ENCODE data around the gene CADPS2.

CADPS2 gene

GRCh38 chr7:122520971-122521555 is 365.2 kb downstream of the CADPS2 start:
- H3K9me3 ChIP-seq (ENCODE audit: low read length), result no peaks in the 10 kb centered on the region
- no peak overlapping the region for H3K4me3 ChIP-seq (ENCODE audit: low read depth, low read length, poor library complexity, severe bottlenecking)
- H3K9me2 ChIP-seq (ENCODE audit: low read depth, low read length), result no peaks in the 10 kb centered on the region
- H3K36me3 ChIP-seq (ENCODE audit: insufficient read depth, low read length), result no peaks in the 10 kb centered on the region
- no peaks in the 10 kb centered on the region for H3K79me2 ChIP-seq (ENCODE audit: insufficient read depth, low read length)
- no peaks in the 10 kb centered on the region for H3K4me1 ChIP-seq (ENCODE audit: insufficient read depth, low read length, severe bottlenecking)
- H3K4me2 ChIP-seq (ENCODE audit: low read length), result no peak overlapping the region
- no peaks in the 10 kb centered on the region for H3F3A ChIP-seq (ENCODE audit: insufficient read depth, low read length)
- no peaks in the 10 kb centered on the region for H4K20me1 ChIP-seq (ENCODE audit: insufficient read depth, low read length)
- TF ChIP-seq CTCF (IDR thresholded peaks at IDR 0.05; ENCODE audit: low read length) (no peak), EZH2 (IDR thresholded peaks at IDR 0.05; ENCODE audit: borderline replicate concordance, low read length) (no peak)
- H3K27ac ChIP-seq (ENCODE audit: low read depth, low read length, poor library complexity, severe bottlenecking), result no peak overlapping the region
- H3K9ac ChIP-seq (ENCODE audit: low read length), result no peak overlapping the region
- H2AFZ ChIP-seq (ENCODE audit: low read length), result no peak overlapping the region
- no peaks in the 10 kb centered on the region; the same call in 1 of the 2 replicates for H3K27me3 ChIP-seq (ENCODE audit: insufficient read depth, low read length)

GRCh38 chr7:122518488-122518887 is 367.8 kb downstream of the CADPS2 start:
- Histone ChIP-seq H3K9me2 (ENCODE audit: low read depth, low read length) (no peaks in the 10 kb centered on the region), H4K20me1 (ENCODE audit: insufficient read depth, low read length) (no peaks in the 10 kb centered on the region), H3K9me3 (ENCODE audit: low read length) (no peaks in the 10 kb centered on the region), H3K79me2 (ENCODE audit: insufficient read depth, low read length) (no peaks in the 10 kb centered on the region), H3K4me2 (ENCODE audit: low read length) (no peak overlapping the region), H3F3A (ENCODE audit: insufficient read depth, low read length) (no peaks in the 10 kb centered on the region), H3K27me3 (ENCODE audit: insufficient read depth, low read length) (no peaks in the 10 kb centered on the region), H3K27ac (ENCODE audit: low read depth, low read length, poor library complexity, severe bottlenecking) (no peak overlapping the region), H3K36me3 (ENCODE audit: insufficient read depth, low read length) (no peaks in the 10 kb centered on the region), H3K9ac (ENCODE audit: low read length) (no peak overlapping the region), H3K4me3 (ENCODE audit: low read depth, low read length, poor library complexity, severe bottlenecking) (no peak overlapping the region), H3K4me1 (ENCODE audit: insufficient read depth, low read length, severe bottlenecking) (no peaks in the 10 kb centered on the region), H2AFZ (ENCODE audit: low read length) (no peak overlapping the region)
- TF ChIP-seq EZH2 (IDR thresholded peaks at IDR 0.05; ENCODE audit: borderline replicate concordance, low read length) (no peak), CTCF (IDR thresholded peaks at IDR 0.05; ENCODE audit: low read length) (no peak)

DNA sequence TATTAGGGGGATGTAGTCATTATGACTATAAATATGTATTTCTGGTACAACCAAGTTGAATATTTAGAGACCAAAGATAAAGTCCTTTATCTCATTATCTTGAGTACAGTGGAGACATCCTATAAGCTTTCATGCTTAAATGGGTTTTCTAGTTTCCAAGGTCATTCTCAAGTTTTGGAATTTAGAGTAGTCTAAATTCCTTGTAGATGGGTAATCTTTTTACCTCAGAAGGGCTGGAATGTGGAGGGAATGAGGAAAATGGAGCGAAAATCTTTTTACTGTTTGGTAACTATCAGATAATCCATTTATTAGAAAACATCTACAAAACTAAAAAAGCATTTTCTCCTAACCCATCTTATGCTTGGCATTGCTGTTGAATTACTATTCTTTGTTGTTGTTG is 368.7 kb downstream of the CADPS2 start:
- Histone ChIP-seq H3K36me3 (ENCODE audit: insufficient read depth, low read length) (no peaks in the 10 kb centered on the region), H3F3A (ENCODE audit: insufficient read depth, low read length) (no peaks in the 10 kb centered on the region), H3K9ac (ENCODE audit: low read length) (no peak overlapping the region), H3K79me2 (ENCODE audit: insufficient read depth, low read length) (no peaks in the 10 kb centered on the region), H2AFZ (ENCODE audit: low read length) (no peak overlapping the region), H4K20me1 (ENCODE audit: insufficient read depth, low read length) (no peaks in the 10 kb centered on the region), H3K9me3 (ENCODE audit: low read length) (no peaks in the 10 kb centered on the region), H3K4me2 (ENCODE audit: low read length) (no peak overlapping the region), H3K4me1 (ENCODE audit: insufficient read depth, low read length, severe bottlenecking) (no peaks in the 10 kb centered on the region), H3K27ac (ENCODE audit: low read depth, low read length, poor library complexity, severe bottlenecking) (no peak overlapping the region), H3K9me2 (ENCODE audit: low read depth, low read length) (no peaks in the 10 kb centered on the region), H3K27me3 (ENCODE audit: insufficient read depth, low read length) (no peaks in the 10 kb centered on the region), H3K4me3 (ENCODE audit: low read depth, low read length, poor library complexity, severe bottlenecking) (no peak overlapping the region)
- TF ChIP-seq CTCF (IDR thresholded peaks at IDR 0.05; ENCODE audit: low read length), result no peak
- no peak for TF ChIP-seq EZH2 (IDR thresholded peaks at IDR 0.05; ENCODE audit: borderline replicate concordance, low read length)
